ENCODE measurements around the gene UGT2B10.
"Not testable (repeated sequence)": the region's sequence is repeated elsewhere in the genome, so short reads cannot be mapped to it uniquely, and the experiment has no call there.

UGT2B10 gene

GRCh38 chr4:68817386-68817785 lies 1.6 kb downstream of the UGT2B10 start (continued):
- TF ChIP-seq BACH2 (CRISPR knock-in tag; IDR thresholded peaks at IDR 0.05; ENCODE audit: borderline replicate concordance) (no peak), ZFP3 (CRISPR knock-in tag; IDR thresholded peaks at IDR 0.05) (no peak), CREB5 (CRISPR knock-in tag; IDR thresholded peaks at IDR 0.05; ENCODE audit: low read depth) (no peak), TOX (CRISPR knock-in tag; IDR thresholded peaks at IDR 0.05; ENCODE audit: borderline replicate concordance) (no peak), ARNTL (CRISPR knock-in tag; IDR thresholded peaks at IDR 0.05; ENCODE audit: borderline replicate concordance, low read depth) (no peak), PPARA (CRISPR knock-in tag; IDR thresholded peaks at IDR 0.05; ENCODE audit: borderline replicate concordance) (no peak)

- not testable (repeated sequence) for ATAC-seq
These were observed 2.3 kb downstream of the UGT2B10 start for GRCh38 chr4:68818030-68818462.

- ATAC-seq: no peak
- no peak for TF ChIP-seq SNAI2 (CRISPR knock-in tag; IDR thresholded peaks at IDR 0.05)
- no peak for TF ChIP-seq ARNTL (CRISPR knock-in tag; IDR thresholded peaks at IDR 0.05; ENCODE audit: borderline replicate concordance, low read depth)
- TF ChIP-seq PATZ1 (CRISPR knock-in tag; IDR thresholded peaks at IDR 0.05; ENCODE audit: borderline replicate concordance): no peak
- TF ChIP-seq POU6F1 (CRISPR knock-in tag; IDR thresholded peaks at IDR 0.05; ENCODE audit: borderline replicate concordance, low read depth): no peak
- TF ChIP-seq RARB (CRISPR knock-in tag; IDR thresholded peaks at IDR 0.05): no peak
- TF ChIP-seq ZC3H10 (CRISPR knock-in tag; IDR thresholded peaks at IDR 0.05): no peak
- no peak for TF ChIP-seq TSHZ2 (CRISPR knock-in tag; IDR thresholded peaks at IDR 0.05)
- TF ChIP-seq ZFP3 (CRISPR knock-in tag; IDR thresholded peaks at IDR 0.05): no peak
- TF ChIP-seq TOX (CRISPR knock-in tag; IDR thresholded peaks at IDR 0.05; ENCODE audit: borderline replicate concordance): no peak
- TF ChIP-seq CSDC2 (CRISPR knock-in tag; IDR thresholded peaks at IDR 0.05): no peak
- TF ChIP-seq GLIS3 (CRISPR knock-in tag; IDR thresholded peaks at IDR 0.05): no peak
- no peak for TF ChIP-seq CSRNP3 (CRISPR knock-in tag; IDR thresholded peaks at IDR 0.05)
These were observed 15.8 kb downstream of the UGT2B10 start for GRCh38 chr4:68831642-68832041.

GRCh38 chr4:68850293-68850692 lies 34.5 kb downstream of the UGT2B10 start:
- no peak for ATAC-seq
- TF ChIP-seq ZFP30 (CRISPR knock-in tag; IDR thresholded peaks at IDR 0.05) (no peak), POU6F1 (CRISPR knock-in tag; IDR thresholded peaks at IDR 0.05; ENCODE audit: borderline replicate concordance, low read depth) (no peak), PATZ1 (CRISPR knock-in tag; IDR thresholded peaks at IDR 0.05; ENCODE audit: borderline replicate concordance) (no peak), CSRNP3 (CRISPR knock-in tag; IDR thresholded peaks at IDR 0.05) (no peak), SNAI2 (CRISPR knock-in tag; IDR thresholded peaks at IDR 0.05) (no peak), OSR1 (CRISPR knock-in tag; IDR thresholded peaks at IDR 0.05) (no peak), TCF4 (CRISPR knock-in tag; IDR thresholded peaks at IDR 0.05; ENCODE audit: borderline replicate concordance) (no peak), ESRRG (CRISPR knock-in tag; IDR thresholded peaks at IDR 0.05) (no peak), RARB (CRISPR knock-in tag; IDR thresholded peaks at IDR 0.05) (no peak), BACH2 (CRISPR knock-in tag; IDR thresholded peaks at IDR 0.05; ENCODE audit: borderline replicate concordance) (no peak), CSDC2 (CRISPR knock-in tag; IDR thresholded peaks at IDR 0.05) (no peak), CREB5 (CRISPR knock-in tag; IDR thresholded peaks at IDR 0.05; ENCODE audit: low read depth) (no peak)
